ENCODE measurements around the gene SCUBE1. TPM values are rescaled to one million over a fixed set of nuclear protein-coding genes. Genes with fewer than 3 reads are reported as not detected.

The SCUBE1 gene
- total and polyA plus RNA-seq, 2 donors (not counting 3 experiments of a cell fraction or from before 2014, with no cell fraction given), result 0.07 TPM; not detected in 1

- DNase-seq (ENCODE audit: low read depth, low spot score) (no peak), FAIRE-seq (no peak)
- H3K4me3 ChIP-seq (replicated peaks in 1 of 3; ENCODE audit: insufficient read depth in 1 of 3, low read depth in 1 of 3, low read length in 3 of 3), result no peak overlapping the region
- no peaks in the 10 kb centered on the region for H3K27me3 ChIP-seq (ENCODE audit: control insufficient read depth in 2 of 2, insufficient read depth in 2 of 2, low read length in 2 of 2)
- no peak overlapping the region for H3K4me2 ChIP-seq (ENCODE audit: insufficient read depth, low read length)
- H2AFZ ChIP-seq (ENCODE audit: low read depth, low read length), result no peak overlapping the region
- intact Hi-C loops (cut with micrococcal nuclease) (no loop called here), dilution Hi-C loops (cut with MboI; ENCODE audit: extremely low pct_ligation_motif_present, low sequenced_read_pairs) (no loop called here)
- H3K9ac ChIP-seq (replicated peaks; ENCODE audit: extremely low read depth, insufficient read depth, low read length), result no peak overlapping the region
- H3K9me3 ChIP-seq (replicated peaks; ENCODE audit: control insufficient read depth, insufficient read depth, low read length), result no peaks in the 10 kb centered on the region
- no peaks in the 10 kb centered on the region for H3K79me2 ChIP-seq (ENCODE audit: control insufficient read depth, insufficient read depth, low read length)
- no peak overlapping the region for H3K27ac ChIP-seq (ENCODE audit: insufficient read depth, low read depth, low read length)
- CTCF ChIA-PET, result no interaction called here
- no peaks in the 10 kb centered on the region for H3K9me1 ChIP-seq (replicated peaks; ENCODE audit: control insufficient read depth, extremely low read depth, insufficient read depth, low read length)
- no TSS peak for BruUV-seq (replicated peaks)
- POLR2A ChIA-PET, result no interaction called here
- no peak for TF ChIP-seq GATA2 (IDR thresholded peaks at IDR 0.05; ENCODE audit: insufficient read depth, insufficient read length, low read depth, low read length)
- no peak for TF ChIP-seq EZH2 (IDR thresholded peaks at IDR 0.05; ENCODE audit: borderline replicate concordance, low read depth, low read length, severe bottlenecking)
- no peak for TF ChIP-seq JUN (IDR thresholded peaks at IDR 0.05; ENCODE audit: borderline replicate concordance, insufficient read depth, insufficient read length, low read depth)
- TF ChIP-seq MYC (IDR thresholded peaks at IDR 0.05; ENCODE audit: low read depth, low read length), result no peak
- TF ChIP-seq POLR2AphosphoS5 (IDR thresholded peaks at IDR 0.05; ENCODE audit: insufficient read depth, low read depth, low read length), result no peak
- TF ChIP-seq POLR2A (IDR thresholded peaks at IDR 0.05; ENCODE audit: low read depth, low read length), result no peak
- TF ChIP-seq FOS (IDR thresholded peaks at IDR 0.05; ENCODE audit: borderline replicate concordance, insufficient read depth, low read length), result no peak
- TF ChIP-seq, protein P1, sequence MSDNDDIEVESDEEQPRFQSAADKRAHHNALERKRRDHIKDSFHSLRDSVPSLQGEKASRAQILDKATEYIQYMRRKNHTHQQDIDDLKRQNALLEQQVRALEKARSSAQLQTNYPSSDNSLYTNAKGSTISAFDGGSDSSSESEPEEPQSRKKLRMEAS (IDR thresholded peaks at IDR 0.05; ENCODE audit: insufficient read depth, insufficient read length), result no peak
- TF ChIP-seq, protein P2, sequence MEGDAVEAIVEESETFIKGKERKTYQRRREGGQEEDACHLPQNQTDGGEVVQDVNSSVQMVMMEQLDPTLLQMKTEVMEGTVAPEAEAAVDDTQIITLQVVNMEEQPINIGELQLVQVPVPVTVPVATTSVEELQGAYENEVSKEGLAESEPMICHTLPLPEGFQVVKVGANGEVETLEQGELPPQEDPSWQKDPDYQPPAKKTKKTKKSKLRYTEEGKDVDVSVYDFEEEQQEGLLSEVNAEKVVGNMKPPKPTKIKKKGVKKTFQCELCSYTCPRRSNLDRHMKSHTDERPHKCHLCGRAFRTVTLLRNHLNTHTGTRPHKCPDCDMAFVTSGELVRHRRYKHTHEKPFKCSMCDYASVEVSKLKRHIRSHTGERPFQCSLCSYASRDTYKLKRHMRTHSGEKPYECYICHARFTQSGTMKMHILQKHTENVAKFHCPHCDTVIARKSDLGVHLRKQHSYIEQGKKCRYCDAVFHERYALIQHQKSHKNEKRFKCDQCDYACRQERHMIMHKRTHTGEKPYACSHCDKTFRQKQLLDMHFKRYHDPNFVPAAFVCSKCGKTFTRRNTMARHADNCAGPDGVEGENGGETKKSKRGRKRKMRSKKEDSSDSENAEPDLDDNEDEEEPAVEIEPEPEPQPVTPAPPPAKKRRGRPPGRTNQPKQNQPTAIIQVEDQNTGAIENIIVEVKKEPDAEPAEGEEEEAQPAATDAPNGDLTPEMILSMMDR (IDR thresholded peaks at IDR 0.05; ENCODE audit: extremely low read depth in 1 of 2, insufficient read depth in 1 of 2, low read depth in 1 of 2, low read length in 2 of 2), result no peak
- no peaks in the 10 kb centered on the region for H4K20me1 ChIP-seq (replicated peaks; ENCODE audit: control insufficient read depth, extremely low read depth, insufficient read depth, low read length)
- no peaks in the 10 kb centered on the region for H3K4me1 ChIP-seq (ENCODE audit: control insufficient read depth, extremely low read depth, insufficient read depth, low read length)
- no peaks in the 10 kb centered on the region for H3K36me3 ChIP-seq (ENCODE audit: control insufficient read depth in 2 of 2, extremely low read depth in 1 of 2, insufficient read depth in 2 of 2, low read length in 2 of 2)
Measured at GRCh38 chr22:43239956-43240355, 103.2 kb downstream of the SCUBE1 start.

Data from endothelial cell of umbilical vein (primary cell).